ENCODE data around the gene SPATA17. TPM values are rescaled to one million over a fixed set of nuclear protein-coding genes. Genes with fewer than 3 reads are reported as not detected.

SPATA17 gene
- total RNA-seq, 2 donors from 2014 or later: 0.96 to 6.4 TPM

- Histone ChIP-seq H3K4me3 (no peak overlapping the region), H3K9me3 (no peaks in the 10 kb centered on the region), H3K4me1 (replicated peaks) (no peaks in the 10 kb centered on the region), H3K27ac (no peak overlapping the region), H3K36me3 (no peaks in the 10 kb centered on the region), H3K27me3 (replicated peaks; ENCODE audit: insufficient read depth) (no peaks in the 10 kb centered on the region)
- 88% methylated on average over 3 of the region's 3 CpGs for WGBS
- no peak for DNase-seq (ENCODE audit: low spot score)
- no peak for TF ChIP-seq POLR2AphosphoS5 (IDR thresholded peaks at IDR 0.05)
- TF ChIP-seq CTCF (IDR thresholded peaks at IDR 0.05): no peak
- TF ChIP-seq POLR2A (IDR thresholded peaks at IDR 0.05): no peak
- intact Hi-C loops (cut with DNase I): no loop called here
Measured at GRCh38 chr1:217885181-217885580, 254.0 kb downstream of the SPATA17 start.

DNA sequence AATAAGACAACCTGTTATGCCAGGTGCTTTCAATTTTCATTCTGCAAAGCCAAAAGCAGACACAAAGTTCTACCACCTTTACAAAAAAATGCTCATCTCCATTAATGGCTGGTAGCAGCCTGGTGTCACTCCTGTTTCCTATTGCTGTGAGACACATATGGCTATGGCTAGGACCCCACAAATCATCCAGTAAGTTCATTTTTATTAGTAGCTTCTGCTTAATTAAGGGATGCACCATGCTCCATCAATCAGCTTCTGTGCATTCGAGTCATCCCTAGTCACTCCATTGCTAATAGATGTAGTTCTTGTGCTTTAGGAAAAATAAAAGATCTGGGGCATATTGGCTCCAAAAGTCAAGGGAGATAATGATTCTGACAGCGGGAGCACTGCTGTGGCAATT is 257.2 kb downstream of the SPATA17 start:
- WGBS: 83% methylated on average over 2 of the region's 2 CpGs
- no peaks in the 10 kb centered on the region for H3K9me3 ChIP-seq
- no peak for TF ChIP-seq POLR2AphosphoS5 (IDR thresholded peaks at IDR 0.05)
- TF ChIP-seq POLR2A (IDR thresholded peaks at IDR 0.05): no peak
- intact Hi-C loops (cut with DNase I): no loop called here
- H3K4me3 ChIP-seq: no peak overlapping the region
- H3K4me1 ChIP-seq (replicated peaks): no peaks in the 10 kb centered on the region
- no peak for DNase-seq (ENCODE audit: low spot score)
- H3K36me3 ChIP-seq: no peaks in the 10 kb centered on the region
- no peak overlapping the region for H3K27ac ChIP-seq
- no peaks in the 10 kb centered on the region for H3K27me3 ChIP-seq (replicated peaks; ENCODE audit: insufficient read depth)

GRCh38 chr1:217889401-217889800 is 258.3 kb downstream of the SPATA17 start:
- DNase-seq (ENCODE audit: low spot score): no peak
- TF ChIP-seq CTCF (IDR thresholded peaks at IDR 0.05) (no peak), POLR2A (IDR thresholded peaks at IDR 0.05) (no peak), POLR2AphosphoS5 (IDR thresholded peaks at IDR 0.05) (no peak)
- H3K36me3 ChIP-seq: no peaks in the 10 kb centered on the region
- H3K4me3 ChIP-seq: no peak overlapping the region
- no peaks in the 10 kb centered on the region for H3K4me1 ChIP-seq (replicated peaks)
- H3K27ac ChIP-seq: no peak overlapping the region
- no peaks in the 10 kb centered on the region for H3K9me3 ChIP-seq
- WGBS: 63% methylated on average over 10 of the region's 10 CpGs
- no peaks in the 10 kb centered on the region for H3K27me3 ChIP-seq (replicated peaks; ENCODE audit: insufficient read depth)
- intact Hi-C loops (cut with DNase I): no loop called here

DNA sequence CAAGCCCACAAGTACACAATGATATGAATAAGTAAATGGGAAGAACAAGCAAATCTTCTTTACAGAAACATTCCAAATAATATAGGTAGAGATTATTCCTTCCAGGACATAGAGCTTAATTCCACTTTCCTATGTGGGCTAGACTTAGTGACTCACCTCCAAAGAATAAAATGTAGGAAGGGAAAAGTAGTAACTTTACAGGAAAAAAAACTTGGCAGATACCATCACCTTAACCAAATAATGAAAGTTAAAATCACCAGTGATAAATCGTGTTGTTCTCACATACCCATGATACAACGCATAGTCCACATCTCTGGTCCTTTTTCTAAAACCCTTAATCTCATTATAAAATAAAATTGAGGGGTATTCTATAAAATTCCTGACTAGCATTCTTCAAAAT is 260.8 kb downstream of the SPATA17 start:
- DNase-seq (ENCODE audit: low spot score): no peak

DNA sequence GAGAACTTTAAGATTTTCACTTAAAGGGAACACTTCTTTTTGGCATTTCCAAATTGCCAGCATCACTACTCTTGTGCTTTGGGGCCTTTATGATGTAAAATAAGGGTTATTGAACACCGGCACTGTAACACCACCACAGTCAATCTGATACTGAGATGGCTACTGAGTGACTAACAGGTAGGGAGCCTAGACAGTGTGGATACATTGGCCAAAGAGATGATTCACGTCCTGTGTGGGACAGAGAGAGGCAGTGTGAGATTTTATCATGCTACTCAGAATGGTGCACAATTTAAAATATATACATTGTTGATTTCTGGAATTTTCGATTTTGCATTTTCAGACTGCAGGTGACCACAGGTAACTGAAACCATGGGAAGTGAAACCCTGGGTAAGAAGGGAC is 261.6 kb downstream of the SPATA17 start:
- Histone ChIP-seq H3K9me3 (no peaks in the 10 kb centered on the region), H3K4me1 (replicated peaks) (no peaks in the 10 kb centered on the region), H3K36me3 (no peaks in the 10 kb centered on the region), H3K27me3 (replicated peaks; ENCODE audit: insufficient read depth) (no peaks in the 10 kb centered on the region), H3K27ac (no peak overlapping the region), H3K4me3 (no peak overlapping the region)
- 89% methylated on average over 3 of the region's 3 CpGs for WGBS
- intact Hi-C loops (cut with DNase I): no loop called here
- TF ChIP-seq CTCF (IDR thresholded peaks at IDR 0.05): no peak
- TF ChIP-seq POLR2A (IDR thresholded peaks at IDR 0.05): no peak
- no peak for TF ChIP-seq POLR2AphosphoS5 (IDR thresholded peaks at IDR 0.05)
- no peak for DNase-seq (ENCODE audit: low spot score)

More for the DNA sequence above, 260.8 kb downstream of the SPATA17 start:
- no peak overlapping the region for H3K4me3 ChIP-seq
- intact Hi-C loops (cut with DNase I): no loop called here
- no peaks in the 10 kb centered on the region for H3K27me3 ChIP-seq (replicated peaks; ENCODE audit: insufficient read depth)
- 64% methylated on average over 2 of the region's 2 CpGs for WGBS
- H3K36me3 ChIP-seq: no peaks in the 10 kb centered on the region
- H3K27ac ChIP-seq: no peak overlapping the region
- TF ChIP-seq CTCF (IDR thresholded peaks at IDR 0.05) (no peak), POLR2A (IDR thresholded peaks at IDR 0.05) (no peak), POLR2AphosphoS5 (IDR thresholded peaks at IDR 0.05) (no peak)
- no peaks in the 10 kb centered on the region for H3K9me3 ChIP-seq
- H3K4me1 ChIP-seq (replicated peaks): no peaks in the 10 kb centered on the region

Measured in prostate gland (tissue), 2 donors.